Mesendoderm (in vitro differentiated cells): Measurements from ENCODE around the gene PSEN2.
A peak's percentile ranks its signal among the peaks of the same experiment; 100 is the strongest.

Experiments
- DNase-seq: peaks from one replicate; pipeline ENCODE4 v3.0.0; 2013
- H2AK5ac ChIP-seq: 2 replicates; pipeline ENCODE4 v1.6.1; 2013; ENCODE audit warnings: low read length, inconsistent platforms
- H2BK120ac ChIP-seq: 2 replicates; pipeline ENCODE4 v1.6.1; 2013; ENCODE audit warnings: low read depth, mild to moderate bottlenecking, low read length, moderate library complexity, mixed read lengths
- H2BK15ac ChIP-seq: replicated peaks from 2 replicates; pipeline ENCODE4 v1.6.1; 2013; ENCODE audit warnings: low read depth, mild to moderate bottlenecking, moderate library complexity
- H2BK5ac ChIP-seq: 2 replicates; pipeline ENCODE4 v1.6.1; 2013; ENCODE audit warnings: low read length, inconsistent platforms
- H3K18ac ChIP-seq: 2 replicates; pipeline ENCODE4 v1.6.1; 2013; ENCODE audit warnings: mild to moderate bottlenecking, low read length, mixed read lengths
- H3K23ac ChIP-seq: one replicate; pipeline ENCODE4 v1.6.1; 2013; ENCODE audit warnings: low read length
- H3K27ac ChIP-seq: 2 replicates; pipeline ENCODE4 v1.5.1; 2013; ENCODE audit warnings: low read depth, mild to moderate bottlenecking, inconsistent platforms, low read length, moderate library complexity
- H3K27me3 ChIP-seq: 2 replicates; pipeline ENCODE4 v1.6.1; 2013; ENCODE audit warnings: low read length, control low read depth, mild to moderate bottlenecking, inconsistent platforms; ENCODE audit not compliant: insufficient read depth, poor library complexity
- H3K36me3 ChIP-seq: 2 replicates; pipeline ENCODE4 v1.6.1; 2013; ENCODE audit warnings: low read length, inconsistent platforms; ENCODE audit not compliant: control insufficient read depth, insufficient read depth
- H3K4ac ChIP-seq: one replicate; pipeline ENCODE4 v1.6.1; 2013; ENCODE audit warnings: low read depth, mild to moderate bottlenecking, low read length, moderate library complexity
- H3K4me1 ChIP-seq: 2 replicates; pipeline ENCODE4 v1.6.1; 2013; ENCODE audit warnings: low read depth, low read length, inconsistent platforms; ENCODE audit not compliant: control insufficient read depth
- H3K4me2 ChIP-seq: 2 replicates; pipeline ENCODE4 v1.6.1; 2013; ENCODE audit warnings: low read length
- H3K4me3 ChIP-seq: 2 replicates; pipeline ENCODE4 v1.5.1; 2013; ENCODE audit warnings: mild to moderate bottlenecking, low read length
- H3K56ac ChIP-seq: one replicate; pipeline ENCODE4 v1.6.1; 2013; ENCODE audit warnings: low read length
- H3K79me1 ChIP-seq: 2 replicates; pipeline ENCODE4 v1.6.1; 2013; ENCODE audit warnings: low read length, inconsistent platforms
- H3K79me2 ChIP-seq: 2 replicates; pipeline ENCODE4 v1.6.1; 2013; ENCODE audit warnings: mild to moderate bottlenecking, low read length; ENCODE audit not compliant: control insufficient read depth, insufficient read depth
- H3K9ac ChIP-seq: 2 replicates; pipeline ENCODE4 v1.6.1; 2013; ENCODE audit warnings: low read length, inconsistent platforms
- H4K5ac ChIP-seq: one replicate; pipeline ENCODE4 v1.6.1; 2013; ENCODE audit warnings: low read length
- H4K8ac ChIP-seq: one replicate; pipeline ENCODE4 v1.6.1; 2013; ENCODE audit warnings: low read depth, mild to moderate bottlenecking, control low read depth, low read length, moderate library complexity
- WGBS: extraction: QIAGEN DNeasy Blood & Tissue Kit; methylation state at CpG from one replicate; pipeline ENCODE4 v1.1.7; 2013; ENCODE audit warnings: low lambda C conversion rate, missing lambda C conversion rate; ENCODE audit not compliant: insufficient coverage; ENCODE audit errors: extremely low coverage; 5-methylcytosine and 5-hydroxymethylcytosine counted together

The PSEN2 gene

GRCh38 chr1:226865590-226865989 lies 4.8 kb upstream of the PSEN2 start:
- H3K4ac ChIP-seq, result no peak overlapping the region
- H3K23ac ChIP-seq, result no peak overlapping the region
- no peak overlapping the region for H3K4me2 ChIP-seq
- H3K27ac ChIP-seq, result no peak overlapping the region
- H3K18ac ChIP-seq, result no peak overlapping the region
- no peak overlapping the region for H2AK5ac ChIP-seq
- H3K9ac ChIP-seq, result no peak overlapping the region
- H4K8ac ChIP-seq, result no peak overlapping the region
- no peak overlapping the region for H3K56ac ChIP-seq
- H3K36me3 ChIP-seq, result no peaks in the 10 kb centered on the region
- no peak overlapping the region for H2BK15ac ChIP-seq
- H2BK120ac ChIP-seq, result no peak overlapping the region
- no peak overlapping the region for H2BK5ac ChIP-seq
- no peaks in the 10 kb centered on the region for H3K79me1 ChIP-seq
- no peak for DNase-seq
- WGBS, result no CpG with 5 or more reads among the region's 4 CpGs
- no peaks in the 10 kb centered on the region for H3K79me2 ChIP-seq
- peaks cover 2% of the 10 kb centered on the region for H3K4me1 ChIP-seq
- H3K4me3 ChIP-seq, result no peak overlapping the region
- no peak overlapping the region for H4K5ac ChIP-seq
- H3K27me3 ChIP-seq, result no peaks in the 10 kb centered on the region

- WGBS, result no CpG with 5 or more reads among the region's 6 CpGs
Measured at GRCh38 chr1:226867461-226868054, 2.9 kb upstream of the PSEN2 start.

GRCh38 chr1:226868726-226869125 lies 1.7 kb upstream of the PSEN2 start:
- no peak overlapping the region for H3K4me3 ChIP-seq
- H3K23ac ChIP-seq, result no peak overlapping the region
- no peak overlapping the region for H3K56ac ChIP-seq
- no peak overlapping the region for H4K8ac ChIP-seq
- H3K18ac ChIP-seq, result no peak overlapping the region
- H3K79me1 ChIP-seq, result peaks cover 3% of the 10 kb centered on the region
- peaks cover 9% of the 10 kb centered on the region for H3K4me1 ChIP-seq
- no peak overlapping the region for H2AK5ac ChIP-seq
- H3K36me3 ChIP-seq, result no peaks in the 10 kb centered on the region
- H2BK5ac ChIP-seq, result no peak overlapping the region
- no peak overlapping the region for H2BK120ac ChIP-seq
- H3K79me2 ChIP-seq, result no peaks in the 10 kb centered on the region
- H3K27me3 ChIP-seq, result no peaks in the 10 kb centered on the region
- H3K27ac ChIP-seq, result no peak overlapping the region
- no peak overlapping the region for H4K5ac ChIP-seq
- DNase-seq, result no peak
- no peak overlapping the region for H3K4me2 ChIP-seq
- no peak overlapping the region for H2BK15ac ChIP-seq
- H3K9ac ChIP-seq, result no peak overlapping the region
- no CpG with 5 or more reads among the region's 1 CpG for WGBS
- no peak overlapping the region for H3K4ac ChIP-seq

More at GRCh38 chr1:226867461-226868054, 2.9 kb upstream of the PSEN2 start:
- no peak overlapping the region for H3K4me3 ChIP-seq
- peaks cover 3% of the 10 kb centered on the region for H3K79me1 ChIP-seq
- no peak overlapping the region for H2BK5ac ChIP-seq
- H2AK5ac ChIP-seq, result no peak overlapping the region
- H3K9ac ChIP-seq, result no peak overlapping the region
- H3K4ac ChIP-seq, result no peak overlapping the region
- no peak overlapping the region for H4K5ac ChIP-seq
- no peak overlapping the region for H3K27ac ChIP-seq
- peak; percentile 45 for DNase-seq
- H2BK15ac ChIP-seq, result no peak overlapping the region
- H3K56ac ChIP-seq, result no peak overlapping the region
- no peak overlapping the region for H3K4me2 ChIP-seq
- H3K23ac ChIP-seq, result no peak overlapping the region
- H3K4me1 ChIP-seq, result peaks cover 9% of the 10 kb centered on the region
- no peaks in the 10 kb centered on the region for H3K36me3 ChIP-seq
- H3K27me3 ChIP-seq, result no peaks in the 10 kb centered on the region
- H4K8ac ChIP-seq, result no peak overlapping the region
- H3K79me2 ChIP-seq, result no peaks in the 10 kb centered on the region
- H2BK120ac ChIP-seq, result no peak overlapping the region
- no peak overlapping the region for H3K18ac ChIP-seq

GRCh38 chr1:226870026-226870400 lies 403 bp upstream of the PSEN2 start:
- no peak overlapping the region for H2AK5ac ChIP-seq
- no peak overlapping the region for H4K8ac ChIP-seq
- H2BK15ac ChIP-seq, result no peak overlapping the region
- peaks cover 5% of the 10 kb centered on the region for H3K79me1 ChIP-seq
- no CpG with 5 or more reads among the region's 7 CpGs for WGBS
- peaks cover 11% of the 10 kb centered on the region for H3K4me1 ChIP-seq
- H3K27me3 ChIP-seq, result no peaks in the 10 kb centered on the region
- H4K5ac ChIP-seq, result no peak overlapping the region
- H3K18ac ChIP-seq, result no peak overlapping the region
- no peak overlapping the region for H3K27ac ChIP-seq
- no peak overlapping the region for H2BK120ac ChIP-seq
- DNase-seq, result peak; percentile 89
- H2BK5ac ChIP-seq, result no peak overlapping the region
- H3K9ac ChIP-seq, result peak overlapping the region; percentile 65
- H3K79me2 ChIP-seq, result no peaks in the 10 kb centered on the region
- no peak overlapping the region for H3K4ac ChIP-seq
- H3K56ac ChIP-seq, result peak overlapping the region; percentile 83
- peak overlapping the region; percentile 18 for H3K4me3 ChIP-seq
- no peaks in the 10 kb centered on the region for H3K36me3 ChIP-seq
- H3K4me2 ChIP-seq, result peak overlapping the region; percentile 61
- H3K23ac ChIP-seq, result no peak overlapping the region

GRCh38 chr1:226871636-226872327 lies 1.4 kb downstream of the PSEN2 start:
- peak overlapping the region; percentile 84 for H3K56ac ChIP-seq
- no peak overlapping the region for H3K18ac ChIP-seq
- H3K27ac ChIP-seq, result no peak overlapping the region
- no peak for DNase-seq
- H3K27me3 ChIP-seq, result no peaks in the 10 kb centered on the region
- no peak overlapping the region for H3K4ac ChIP-seq
- H3K9ac ChIP-seq, result peak overlapping the region; percentile 71
- H2BK120ac ChIP-seq, result no peak overlapping the region
- no peak overlapping the region for H2BK5ac ChIP-seq
- no peak overlapping the region for H4K5ac ChIP-seq
- no peaks in the 10 kb centered on the region for H3K79me2 ChIP-seq
- WGBS, result no CpG with 5 or more reads among the region's 14 CpGs
- H2AK5ac ChIP-seq, result no peak overlapping the region
- H3K23ac ChIP-seq, result no peak overlapping the region
- peaks cover 5% of the 10 kb centered on the region for H3K79me1 ChIP-seq
- peak overlapping the region; percentile 94 for H3K4me2 ChIP-seq
- H4K8ac ChIP-seq, result no peak overlapping the region
- H3K36me3 ChIP-seq, result no peaks in the 10 kb centered on the region
- peaks cover 14% of the 10 kb centered on the region for H3K4me1 ChIP-seq
- no peak overlapping the region for H3K4me3 ChIP-seq
- no peak overlapping the region for H2BK15ac ChIP-seq
